ENCODE data around the gene YTHDF1.
A peak's percentile ranks its signal among the peaks of the same experiment; 100 is the strongest.
"Not testable (repeated sequence)": the region's sequence is repeated elsewhere in the genome, so short reads cannot be mapped to it uniquely, and the experiment has no call there.

Gene YTHDF1

GRCh38 chr20:63216041-63216848, at the start of gene YTHDF1:
Gene YTHDF1, minus strand, starts transcription at chr20:63216131. Its CDS starts 239 bp downstream, at chr20:63215892.
- DNase-seq (ENCODE audit: low read depth) = peak; percentile 87

GRCh38 chr20:63264519-63264918, 48.6 kb upstream of the YTHDF1 start:
- DNase-seq (ENCODE audit: low read depth) = no peak

- DNase-seq (ENCODE audit: low read depth) = no peak
Measured at GRCh38 chr20:63264000-63264399, 48.1 kb upstream of the YTHDF1 start.

GRCh38 chr20:63262836-63263235, 46.9 kb upstream of the YTHDF1 start:
- DNase-seq (ENCODE audit: low read depth) = no peak

DNA sequence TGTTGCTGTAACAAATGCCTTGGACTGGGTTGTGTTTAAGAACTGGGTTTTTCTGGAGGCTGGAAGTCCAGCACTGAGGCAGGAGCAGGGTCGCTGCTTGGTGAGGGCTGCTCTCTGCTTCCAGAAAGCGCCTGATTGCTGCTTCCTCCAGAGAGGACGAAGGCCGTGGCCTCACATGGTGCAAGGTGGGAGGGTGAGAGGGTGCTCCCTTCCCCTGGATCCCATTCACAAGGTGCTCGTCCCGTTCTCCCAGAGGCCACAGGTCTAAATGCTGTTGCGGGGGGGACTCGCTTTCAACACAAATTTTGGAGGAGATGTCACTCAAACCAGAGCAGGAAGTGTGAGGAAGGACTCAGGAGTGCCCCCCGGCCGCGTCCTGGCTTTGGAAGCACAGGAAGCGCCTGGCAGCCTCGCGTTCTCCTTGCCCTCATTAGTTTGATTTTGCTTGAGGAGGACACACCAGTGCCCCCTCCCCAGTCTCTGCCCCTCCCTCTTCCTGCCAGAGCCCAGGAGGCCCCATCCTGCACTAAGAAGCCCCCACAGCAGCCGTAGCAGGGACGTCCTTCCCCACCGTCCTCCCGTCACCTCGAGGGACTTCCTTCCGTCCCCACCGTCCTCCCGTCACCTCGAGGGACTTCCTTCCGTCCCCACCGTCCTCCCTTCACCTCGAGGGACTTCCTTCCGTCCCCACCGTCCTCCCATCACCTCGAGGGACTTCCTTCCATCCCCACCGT, 46.0 kb upstream of the YTHDF1 start:
- DNase-seq (ENCODE audit: low read depth) = no peak

- no peak for DNase-seq (ENCODE audit: low read depth)
Measured at GRCh38 chr20:63261060-63261794, 45.3 kb upstream of the YTHDF1 start.

- DNase-seq (ENCODE audit: low read depth) = no peak
Measured at GRCh38 chr20:63260521-63260920, 44.6 kb upstream of the YTHDF1 start.

DNA sequence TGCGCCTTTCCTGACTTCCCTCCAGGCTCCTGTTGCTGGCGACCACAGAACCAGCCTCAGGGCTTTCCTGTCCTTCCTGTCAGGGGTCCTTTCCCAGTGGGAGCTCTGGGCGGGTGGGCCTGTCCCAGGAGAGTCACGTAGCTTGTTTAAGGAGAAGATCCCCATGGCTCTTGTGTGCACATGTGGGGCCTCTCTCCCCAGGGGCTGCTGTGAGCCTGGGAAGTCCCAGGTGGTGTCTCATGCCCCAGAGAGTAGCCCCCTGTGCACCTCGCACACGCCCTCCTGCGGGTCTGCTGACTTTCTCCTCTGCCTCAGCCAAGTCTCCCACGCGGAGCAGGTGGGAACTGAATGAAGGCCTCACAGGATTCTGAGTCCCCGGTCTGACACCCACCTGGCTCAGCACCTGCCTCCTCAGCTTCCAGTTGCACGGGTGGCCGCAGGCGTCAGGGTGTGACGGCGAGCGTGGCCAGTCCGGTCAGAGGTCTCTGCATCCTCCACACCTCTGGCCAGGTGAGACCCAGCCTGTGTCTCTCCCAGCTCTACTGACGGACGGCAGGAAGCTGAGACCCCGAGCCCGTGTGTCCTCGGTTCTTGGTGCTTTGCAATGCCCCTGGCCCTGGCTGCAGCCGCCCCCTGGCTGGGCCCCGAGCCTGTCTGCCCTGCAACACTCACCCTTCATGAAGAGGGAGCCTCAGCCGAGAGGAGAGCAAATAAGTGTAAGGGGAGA, 44.0 kb upstream of the YTHDF1 start:
- DNase-seq (ENCODE audit: low read depth) = no peak

GRCh38 chr20:63258781-63259180, 42.9 kb upstream of the YTHDF1 start:
- no peak for DNase-seq (ENCODE audit: low read depth)

DNA sequence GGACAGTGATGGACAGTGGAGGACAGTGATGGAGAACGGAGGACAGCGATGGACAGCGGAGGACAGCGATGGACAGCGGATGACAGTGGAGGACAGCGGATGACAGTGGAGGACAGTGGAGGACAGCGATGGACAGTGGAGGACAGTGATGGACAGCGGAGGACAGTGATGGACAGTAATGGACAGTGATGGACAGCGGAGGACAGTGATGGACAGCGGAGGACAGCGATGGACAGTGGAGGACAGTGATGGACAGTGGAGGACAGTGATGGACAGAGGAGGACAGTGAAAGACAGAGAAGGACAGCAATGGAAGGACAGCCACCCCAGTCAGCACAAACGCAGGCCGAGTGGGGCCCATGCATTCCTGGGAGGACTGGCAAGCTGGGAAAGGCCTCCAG, 41.7 kb upstream of the YTHDF1 start:
- DNase-seq (ENCODE audit: low read depth) = no peak

- no peak for DNase-seq (ENCODE audit: low read depth)
Measured at GRCh38 chr20:63256954-63257353, 41.0 kb upstream of the YTHDF1 start.

DNA sequence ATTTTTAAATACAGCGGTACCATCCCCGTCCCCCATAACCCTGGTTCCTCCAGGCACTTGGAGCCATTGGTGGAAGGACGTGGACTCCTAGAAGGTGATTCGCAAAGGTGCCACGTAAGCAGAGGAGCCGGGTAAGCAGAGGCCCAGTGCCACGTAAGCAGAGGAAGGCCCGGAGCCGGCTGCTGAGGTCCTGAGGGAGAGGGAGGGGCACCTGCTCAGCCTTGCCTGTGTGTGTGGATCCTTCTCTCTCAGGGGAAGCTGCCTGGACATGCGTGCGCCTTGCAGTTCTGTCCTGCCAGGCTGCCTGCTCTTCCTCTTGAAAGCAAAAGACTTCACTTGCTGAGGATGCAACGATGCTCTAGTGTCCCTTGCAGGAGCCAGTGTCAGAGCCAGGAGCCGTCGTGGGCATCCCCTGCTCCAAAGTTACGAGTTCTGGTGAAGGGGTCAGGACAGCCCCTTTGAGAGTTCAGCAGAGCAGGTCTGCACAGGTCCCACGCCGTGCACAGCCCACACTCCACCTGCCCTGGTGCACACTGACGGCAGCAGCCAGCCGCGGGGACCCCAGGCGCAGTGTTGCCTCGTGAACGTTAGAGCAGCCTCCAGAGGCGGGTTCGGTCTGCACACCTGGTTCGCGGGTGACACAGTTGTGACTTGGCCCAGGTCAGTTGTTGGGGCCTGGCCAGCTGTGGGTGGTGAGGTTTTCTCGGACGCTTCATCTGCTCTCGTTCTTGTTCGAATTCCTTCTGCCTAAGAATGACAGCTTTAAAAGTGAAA, 40.2 kb upstream of the YTHDF1 start:
- DNase-seq (ENCODE audit: low read depth) = no peak

DNA sequence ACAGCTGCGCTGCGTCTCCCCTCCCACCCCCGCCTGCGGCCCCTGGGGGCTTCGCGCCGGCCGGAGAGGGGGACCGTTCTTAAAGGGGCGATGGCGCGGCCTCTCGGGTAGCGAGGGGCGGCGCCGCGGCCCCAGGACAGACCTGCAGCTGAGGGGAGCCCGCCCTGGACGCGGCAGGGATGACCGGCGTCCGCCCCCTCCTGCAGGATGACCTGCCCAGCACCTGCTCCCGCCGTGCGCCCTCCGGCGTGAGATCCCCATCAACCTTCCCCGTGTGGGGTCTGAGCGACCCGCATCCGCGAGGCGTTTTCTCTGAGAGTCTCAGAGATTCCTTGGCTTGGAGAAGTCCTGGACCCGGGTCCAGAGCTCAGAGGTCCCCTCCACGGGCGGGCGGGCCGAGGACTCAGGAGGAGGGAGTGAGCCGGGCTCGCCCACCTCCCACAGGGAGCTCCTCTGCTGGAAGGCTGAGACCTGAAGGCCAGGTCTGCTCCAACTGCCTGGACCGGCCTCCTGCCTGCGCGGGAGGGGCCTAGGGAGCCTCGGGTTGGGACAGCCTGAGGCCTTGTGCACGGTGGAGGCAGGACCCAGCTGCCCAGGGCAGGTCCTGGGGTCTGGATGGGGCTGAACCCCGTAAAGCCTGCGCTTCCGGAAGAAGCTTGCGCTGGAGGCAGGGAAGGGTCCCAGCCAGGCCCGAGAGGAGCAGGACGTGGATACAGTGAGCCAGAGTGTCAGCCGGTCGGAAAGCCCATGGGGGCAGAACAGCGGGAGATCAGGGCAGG, 38.9 kb upstream of the YTHDF1 start:
- no peak for DNase-seq (ENCODE audit: low read depth)

GRCh38 chr20:63254232-63254605, 38.3 kb upstream of the YTHDF1 start, which contains the start of gene NKAIN4:
Gene NKAIN4, minus strand, starts transcription at chr20:63254463. Its CDS starts 13 bp downstream, at chr20:63254450.
- DNase-seq (ENCODE audit: low read depth) = no peak

DNA sequence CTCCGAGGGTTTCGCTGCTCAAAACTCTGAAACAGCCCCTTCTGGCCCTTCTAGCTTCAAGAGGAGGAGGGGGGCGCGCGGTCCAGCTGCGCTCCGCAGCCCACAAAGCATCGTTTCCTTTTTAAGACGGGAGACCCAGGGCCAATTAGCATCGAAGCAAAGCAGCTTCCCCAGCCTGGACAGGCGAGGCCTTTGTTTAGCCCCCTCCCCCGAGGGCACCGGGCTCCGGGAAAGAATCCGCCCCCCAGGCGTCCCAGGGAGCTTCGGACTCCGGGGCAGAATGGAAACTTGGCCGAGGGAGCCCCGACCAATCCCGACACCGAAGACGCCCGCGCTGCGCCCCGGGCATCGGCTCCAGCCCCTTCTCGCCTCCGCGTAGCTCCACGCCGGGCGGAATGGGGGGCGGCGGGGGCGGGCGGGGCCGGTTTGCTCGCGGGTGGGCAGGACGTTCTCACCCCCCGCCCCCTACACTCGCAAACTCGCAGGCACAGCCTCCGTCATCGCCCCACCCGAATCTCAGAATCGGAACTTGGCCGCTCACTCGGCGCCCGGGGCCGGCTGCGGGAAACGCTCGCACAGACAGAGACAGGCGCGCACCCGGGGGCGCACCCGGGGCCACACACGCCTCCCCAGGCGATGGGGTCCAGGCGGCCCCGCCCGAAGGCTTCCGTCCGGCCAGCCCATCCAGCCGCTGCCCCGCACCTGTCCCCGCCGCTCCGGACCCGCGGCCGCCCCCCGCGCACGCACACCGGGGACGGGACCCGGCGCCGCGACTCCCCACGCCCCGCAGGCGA, 37.7 kb upstream of the YTHDF1 start:
- DNase-seq (ENCODE audit: low read depth) = no peak

DNA sequence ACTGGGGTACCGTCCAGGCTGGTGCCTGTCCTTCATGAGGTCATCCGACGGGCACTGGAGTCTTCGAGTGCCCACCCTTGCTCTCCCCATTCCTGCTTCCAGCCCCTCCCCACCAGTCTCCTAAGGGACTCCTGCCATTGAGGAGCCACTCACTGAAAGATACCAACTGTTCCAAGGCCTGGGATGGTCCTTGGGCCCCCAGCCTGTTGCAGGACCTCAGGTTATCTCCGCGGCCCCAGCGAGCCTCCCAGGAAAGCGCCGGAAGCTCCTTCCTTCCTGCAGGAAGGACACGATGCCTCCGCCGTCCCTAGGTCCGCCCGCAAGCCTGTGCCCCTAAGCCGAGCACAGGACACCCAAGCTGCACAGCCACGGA, 37.1 kb upstream of the YTHDF1 start:
- DNase-seq (ENCODE audit: low read depth) = no peak

DNA sequence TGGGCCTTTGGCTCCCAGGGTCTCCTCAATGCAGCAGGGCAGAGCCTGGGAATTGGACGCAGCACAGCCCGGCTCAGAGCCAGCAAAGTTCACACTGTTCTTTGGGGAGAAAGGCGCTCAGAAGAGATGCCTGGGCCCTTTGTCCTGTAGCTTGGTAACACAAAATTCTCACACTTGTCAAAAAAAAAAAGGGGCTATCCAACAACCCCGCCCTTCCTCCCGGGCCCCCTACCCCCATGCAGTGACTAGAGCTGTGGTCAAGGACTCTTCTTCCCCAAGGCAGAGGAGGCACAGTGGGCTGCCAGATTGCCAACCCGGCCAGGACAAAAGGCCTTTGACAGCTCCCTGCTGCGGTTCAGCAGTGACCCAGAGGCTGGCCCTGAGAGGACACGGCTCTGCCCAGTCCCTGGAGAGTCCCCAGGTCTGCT, 36.4 kb upstream of the YTHDF1 start:
- DNase-seq (ENCODE audit: low read depth) = no peak

DNA sequence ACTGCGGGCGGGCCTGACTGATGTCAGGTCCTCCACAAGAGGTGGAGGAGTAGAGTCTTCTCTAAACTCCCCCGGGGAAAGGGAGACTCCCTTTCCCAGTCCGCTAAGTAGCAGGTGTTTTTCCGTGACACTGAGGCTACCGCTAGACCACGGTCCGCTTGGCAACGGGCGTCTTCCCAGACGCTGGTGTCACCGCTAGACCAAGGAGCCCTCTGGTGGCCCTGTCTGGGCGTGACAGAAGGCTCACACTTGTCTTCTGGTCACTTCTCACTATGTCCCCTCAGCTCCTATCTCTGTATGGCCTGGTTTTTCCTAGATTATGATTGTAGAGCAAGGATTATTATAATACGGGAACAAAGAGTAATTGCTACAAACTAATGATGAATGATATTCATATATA, 35.4 kb upstream of the YTHDF1 start:
- DNase-seq (ENCODE audit: low read depth) = not testable (repeated sequence)

- no peak for DNase-seq (ENCODE audit: low read depth)
Measured at GRCh38 chr20:63249891-63250290, 34.0 kb upstream of the YTHDF1 start.

All from stimulated activated CD8-positive, alpha-beta memory T cell treated with anti-CD3 and anti-CD28 coated beads, Interleukin-15, amount 100 ng/mL, for 24 hours (primary cell).